Osteoblast (primary cell): ENCODE data around the gene FAM20C. TPM values are rescaled to one million over a fixed set of nuclear protein-coding genes. Genes with fewer than 3 reads are reported as not detected.

Experiments used
- DNase-seq: peaks from one replicate; pipeline ENCODE4 v3.0.0; 2011; ENCODE audit warnings: low spot score, mixed read lengths; ENCODE audit not compliant: insufficient read length; ENCODE audit errors: missing footprints
- H2AFZ ChIP-seq: 2 replicates; pipeline ENCODE4 v1.6.0; 2011; ENCODE audit warnings: mild to moderate bottlenecking, low read length
- H3K27ac ChIP-seq: 2 replicates; pipeline ENCODE4 v1.5.1; 2011; ENCODE audit warnings: mild to moderate bottlenecking, low read depth, low read length, moderate library complexity
- H3K27me3 ChIP-seq: 2 replicates; pipeline ENCODE4 v1.6.0; 2012; ENCODE audit warnings: mild to moderate bottlenecking, control low read depth, inconsistent platforms, low read length, moderate library complexity; ENCODE audit not compliant: insufficient read depth
- H3K36me3 ChIP-seq: 2 replicates; pipeline ENCODE4 v1.5.1; 2011; ENCODE audit warnings: mild to moderate bottlenecking, low read length, control low read depth, moderate library complexity; ENCODE audit not compliant: insufficient read depth
- H3K4me1 ChIP-seq: 2 replicates; pipeline ENCODE4 v1.5.1; 2011; ENCODE audit warnings: mild to moderate bottlenecking, low read length, control low read depth, moderate library complexity; ENCODE audit not compliant: insufficient read depth
- H3K4me2 ChIP-seq: 2 replicates; pipeline ENCODE4 v1.6.0; 2011; ENCODE audit warnings: mild to moderate bottlenecking, low read length; ENCODE audit not compliant: insufficient read depth
- H3K4me3 ChIP-seq: fragments of 200-600 bp; sonication (generic); 3 replicates; pipeline ENCODE4 v1.5.1; 2012; ENCODE audit warnings: mild to moderate bottlenecking, low read length, inconsistent platforms; ENCODE audit not compliant: insufficient read depth
- H3K79me2 ChIP-seq: 2 replicates; pipeline ENCODE4 v1.6.0; 2012; ENCODE audit warnings: mild to moderate bottlenecking, low read length, control low read depth, inconsistent platforms; ENCODE audit not compliant: insufficient read depth
- H3K9me3 ChIP-seq: 2 replicates; pipeline ENCODE4 v1.5.1; 2011; ENCODE audit warnings: low read depth, low read length, control low read depth
- H4K20me1 ChIP-seq: 2 replicates; pipeline ENCODE4 v1.6.0; 2012; ENCODE audit warnings: mild to moderate bottlenecking, low read length, control low read depth; ENCODE audit not compliant: insufficient read depth
- CTCF ChIP-seq: IDR thresholded peaks from 2 replicates; pipeline ENCODE4 v1.5.1; 2011; ENCODE audit warnings: mild to moderate bottlenecking, low read depth, low read length, moderate library complexity; ENCODE audit errors: extremely low read depth
- total RNA-seq: library from RNA; depleted of rRNA; stranded (reverse); fragments of >200 nt; gene quantifications from 2 replicates; pipeline ENCODE4 v1.2.3, GENCODE V29; 2012

Gene FAM20C
- total RNA-seq, 1 donor, result 46.0 TPM

DNA sequence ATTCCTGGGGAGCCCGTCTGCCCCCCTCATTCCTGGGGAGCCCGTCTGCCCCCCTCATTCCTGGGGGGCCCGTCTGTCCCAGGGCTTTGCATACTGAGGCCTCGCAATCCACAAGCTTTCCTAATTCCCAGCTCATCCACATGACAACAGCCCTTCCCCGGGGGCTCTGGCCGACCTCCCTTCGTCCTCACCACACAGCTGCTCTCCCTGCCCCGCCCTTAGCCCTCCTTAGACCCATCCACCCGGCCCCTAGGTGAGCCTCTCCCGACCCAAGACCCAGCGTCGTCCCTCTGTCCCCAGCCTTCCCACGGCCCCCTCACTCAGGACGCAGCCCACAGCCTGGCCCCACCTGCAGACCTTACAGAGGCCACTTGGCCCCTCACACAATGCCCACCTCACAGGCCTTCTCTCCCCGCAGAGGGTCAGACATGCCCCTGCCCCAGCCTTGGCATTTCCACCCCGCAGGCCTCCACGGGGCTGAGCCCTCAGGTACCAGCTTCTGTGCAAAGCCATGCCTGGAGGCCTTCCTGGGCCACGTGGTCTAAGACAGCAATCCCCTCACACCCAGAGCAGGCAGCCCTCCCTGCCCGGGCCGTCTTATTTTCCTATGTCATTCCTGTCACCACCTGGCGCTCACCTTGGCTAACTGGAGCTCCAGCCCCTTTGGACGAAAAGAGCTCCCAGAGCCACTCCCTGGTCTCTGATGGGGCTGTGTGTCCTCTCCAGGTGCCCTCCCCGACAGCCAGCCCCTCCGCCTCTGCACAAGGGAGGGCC lies 3.5 kb upstream of the FAM20C start:
- Histone ChIP-seq H3K27ac (no peak overlapping the region), H3K4me2 (no peak overlapping the region), H3K4me3 (no peak overlapping the region), H3K27me3 (peaks cover 4% of the 10 kb centered on the region), H3K4me1 (peaks cover 16% of the 10 kb centered on the region), H2AFZ (no peak overlapping the region), H3K36me3 (no peaks in the 10 kb centered on the region), H3K9me3 (no peaks in the 10 kb centered on the region), H4K20me1 (peaks cover 8% of the 10 kb centered on the region), H3K79me2 (peaks cover 7% of the 10 kb centered on the region)
- DNase-seq, result no peak
- TF ChIP-seq CTCF, result no peak

DNA sequence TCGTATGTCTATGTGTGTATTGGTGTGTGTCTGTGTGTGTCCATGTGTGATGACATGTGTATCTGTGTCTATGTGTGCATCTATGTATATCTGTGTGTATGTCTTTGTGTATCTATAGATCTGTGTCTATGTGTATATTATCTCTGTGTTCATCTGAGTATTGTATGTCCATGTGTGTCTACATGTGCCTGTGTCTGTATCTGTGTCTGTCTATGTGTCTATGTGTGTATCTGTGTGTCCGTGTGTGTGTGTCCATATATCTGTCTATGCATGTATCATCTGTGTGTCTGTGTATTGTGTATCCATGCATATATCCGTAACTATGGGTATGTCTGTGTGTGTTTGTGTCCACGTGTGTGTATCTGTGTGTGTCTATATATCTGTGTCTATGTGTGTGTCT lies 2.7 kb upstream of the FAM20C start:
- no peak overlapping the region for H3K4me2 ChIP-seq
- peaks cover 17% of the 10 kb centered on the region for H3K4me1 ChIP-seq
- peaks cover 5% of the 10 kb centered on the region for H3K36me3 ChIP-seq
- no peak overlapping the region for H3K4me3 ChIP-seq
- DNase-seq, result no peak
- no peak for TF ChIP-seq CTCF
- no peaks in the 10 kb centered on the region for H3K9me3 ChIP-seq
- H3K27me3 ChIP-seq, result no peaks in the 10 kb centered on the region
- H2AFZ ChIP-seq, result no peak overlapping the region
- H3K79me2 ChIP-seq, result peaks cover 15% of the 10 kb centered on the region
- H4K20me1 ChIP-seq, result peaks cover 16% of the 10 kb centered on the region
- H3K27ac ChIP-seq, result no peak overlapping the region

- DNase-seq, result no peak
- Histone ChIP-seq H3K27ac (no peak overlapping the region), H3K9me3 (no peaks in the 10 kb centered on the region), H4K20me1 (peaks cover 20% of the 10 kb centered on the region), H3K4me3 (no peak overlapping the region), H3K36me3 (peaks cover 10% of the 10 kb centered on the region), H2AFZ (no peak overlapping the region), H3K4me2 (no peak overlapping the region), H3K79me2 (peaks cover 20% of the 10 kb centered on the region), H3K4me1 (peaks cover 22% of the 10 kb centered on the region), H3K27me3 (no peaks in the 10 kb centered on the region)
- TF ChIP-seq CTCF, result no peak
Observed at GRCh38 chr7:190196-190595, 2.2 kb upstream of the FAM20C start.

DNA sequence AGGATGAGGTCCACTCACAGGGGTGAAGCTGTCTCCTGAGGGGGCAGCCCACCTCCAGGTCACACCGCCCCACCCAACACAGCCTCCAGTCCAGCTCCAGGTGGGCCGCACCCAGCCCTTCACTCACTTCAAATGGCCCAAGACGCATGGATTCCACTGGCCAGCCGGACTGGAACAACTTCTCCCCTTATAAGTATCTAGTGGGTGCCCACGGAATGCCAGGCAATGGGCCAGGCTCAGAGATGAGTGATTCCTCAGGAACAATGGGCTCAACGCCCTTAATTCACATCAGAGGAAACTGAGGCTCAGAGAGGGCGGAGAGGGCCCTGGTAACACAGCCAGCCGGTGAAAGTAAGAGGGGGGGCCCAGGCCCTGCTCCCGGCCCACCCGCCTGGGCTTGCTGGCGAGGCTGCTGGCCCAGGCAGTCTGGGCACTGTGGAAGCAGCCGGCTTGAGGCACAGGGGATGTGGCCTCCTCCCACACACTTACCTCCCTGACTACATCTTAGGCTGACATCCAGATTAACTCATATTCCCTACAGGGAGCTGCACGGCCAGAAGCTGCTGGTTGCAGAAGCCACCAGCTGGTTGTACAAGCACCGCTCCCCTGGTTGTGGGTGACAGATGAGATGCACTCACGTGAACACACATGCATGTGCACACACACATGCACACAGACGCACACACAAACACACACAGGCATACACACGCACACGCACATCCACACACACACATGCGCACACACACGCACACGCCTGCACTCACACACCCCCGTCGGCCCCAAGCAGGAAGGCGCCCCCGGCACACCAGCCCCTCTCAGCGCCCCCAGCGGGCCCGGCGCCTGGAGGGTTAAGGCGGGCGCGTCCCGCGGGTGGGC lies 1.0 kb upstream of the FAM20C start:
- Histone ChIP-seq H2AFZ (peak overlapping the region; percentile 62), H3K79me2 (peaks cover 31% of the 10 kb centered on the region), H3K9me3 (no peaks in the 10 kb centered on the region), H3K36me3 (peaks cover 21% of the 10 kb centered on the region), H3K27ac (peak overlapping the region; percentile 70), H3K4me3 (peak overlapping the region; percentile 69), H4K20me1 (peaks cover 32% of the 10 kb centered on the region), H3K27me3 (no peaks in the 10 kb centered on the region), H3K4me1 (peaks cover 30% of the 10 kb centered on the region), H3K4me2 (peak overlapping the region; percentile 86)
- TF ChIP-seq CTCF, result no peak
- peak; percentile 100 for DNase-seq
